ENCODE measurements around the gene CALM1.

DNA sequence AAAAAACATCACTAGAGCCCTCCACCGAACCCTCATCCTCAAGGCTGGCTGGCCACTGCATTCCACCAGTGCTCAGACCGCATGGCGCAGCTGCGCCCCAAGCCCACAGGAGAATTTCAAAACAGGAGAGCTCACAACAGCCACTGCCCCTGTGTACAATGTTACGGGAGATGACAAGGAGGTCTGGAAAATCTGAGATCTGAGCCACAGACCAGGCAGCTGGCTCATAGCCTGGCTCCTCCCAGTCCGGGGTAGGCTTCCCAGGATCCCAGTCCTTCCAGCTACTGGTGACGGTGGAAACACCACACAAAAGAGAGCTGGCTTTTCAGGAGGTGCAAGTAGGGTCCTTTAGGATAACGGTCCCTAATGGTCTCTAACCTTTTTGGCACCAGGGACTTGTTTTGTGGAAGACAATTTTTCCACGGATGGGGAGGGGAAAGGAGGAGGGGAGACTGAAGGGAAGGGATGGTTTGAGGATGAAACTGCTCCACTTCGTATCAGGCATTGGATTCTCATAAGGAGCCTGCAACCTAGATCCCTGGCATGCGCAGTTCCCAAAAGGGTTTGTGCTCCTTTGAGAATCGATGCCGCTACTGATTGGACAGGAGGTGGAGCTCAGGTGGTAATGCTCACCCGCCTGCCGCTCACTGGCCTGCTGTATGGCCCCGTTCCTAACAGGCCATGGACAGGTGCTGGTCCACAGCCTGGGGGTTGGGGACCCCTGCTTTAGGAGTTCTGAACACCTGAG lies 42.1 kb upstream of the CALM1 start:
- TF ChIP-seq, protein P1, sequence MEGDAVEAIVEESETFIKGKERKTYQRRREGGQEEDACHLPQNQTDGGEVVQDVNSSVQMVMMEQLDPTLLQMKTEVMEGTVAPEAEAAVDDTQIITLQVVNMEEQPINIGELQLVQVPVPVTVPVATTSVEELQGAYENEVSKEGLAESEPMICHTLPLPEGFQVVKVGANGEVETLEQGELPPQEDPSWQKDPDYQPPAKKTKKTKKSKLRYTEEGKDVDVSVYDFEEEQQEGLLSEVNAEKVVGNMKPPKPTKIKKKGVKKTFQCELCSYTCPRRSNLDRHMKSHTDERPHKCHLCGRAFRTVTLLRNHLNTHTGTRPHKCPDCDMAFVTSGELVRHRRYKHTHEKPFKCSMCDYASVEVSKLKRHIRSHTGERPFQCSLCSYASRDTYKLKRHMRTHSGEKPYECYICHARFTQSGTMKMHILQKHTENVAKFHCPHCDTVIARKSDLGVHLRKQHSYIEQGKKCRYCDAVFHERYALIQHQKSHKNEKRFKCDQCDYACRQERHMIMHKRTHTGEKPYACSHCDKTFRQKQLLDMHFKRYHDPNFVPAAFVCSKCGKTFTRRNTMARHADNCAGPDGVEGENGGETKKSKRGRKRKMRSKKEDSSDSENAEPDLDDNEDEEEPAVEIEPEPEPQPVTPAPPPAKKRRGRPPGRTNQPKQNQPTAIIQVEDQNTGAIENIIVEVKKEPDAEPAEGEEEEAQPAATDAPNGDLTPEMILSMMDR (IDR thresholded peaks at IDR 0.05; ENCODE audit: low read length): no peak
- no peak for TF ChIP-seq EZH2 (IDR thresholded peaks at IDR 0.05; ENCODE audit: borderline replicate concordance, low read length)
